HG03159 (cell line): Measurements from ENCODE around the gene DUSP7.

ENCODE experiments used
- ATAC-seq: cut with Tn5 transposase; IDR thresholded peaks from one replicate; pipeline ENCODE4 v1.9.1; 2021; ENCODE audit warnings: mild to moderate bottlenecking, moderate library complexity; ENCODE audit not compliant: unreplicated experiment

Gene DUSP7

DNA sequence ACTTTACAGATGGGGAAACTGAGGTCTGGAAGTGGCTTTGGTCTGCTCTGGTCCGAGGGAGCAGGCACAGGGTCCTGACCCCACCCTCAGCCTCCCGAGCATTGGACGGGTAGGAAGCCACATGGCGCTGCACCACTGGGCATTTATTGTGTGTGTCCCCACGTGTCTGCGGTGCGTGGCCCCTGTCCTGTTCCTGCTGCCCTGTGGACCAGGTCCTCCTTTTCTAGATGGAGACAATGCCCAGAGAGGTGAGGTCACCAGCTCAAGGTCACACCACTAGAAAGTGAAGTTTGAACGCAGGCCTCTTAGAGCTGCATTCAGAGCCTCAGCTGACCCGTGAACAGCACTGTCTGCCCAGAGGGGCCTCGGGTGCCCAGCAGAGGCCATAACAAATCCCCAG, 26.8 kb downstream of the DUSP7 start:
- ATAC-seq, result no peak

DNA sequence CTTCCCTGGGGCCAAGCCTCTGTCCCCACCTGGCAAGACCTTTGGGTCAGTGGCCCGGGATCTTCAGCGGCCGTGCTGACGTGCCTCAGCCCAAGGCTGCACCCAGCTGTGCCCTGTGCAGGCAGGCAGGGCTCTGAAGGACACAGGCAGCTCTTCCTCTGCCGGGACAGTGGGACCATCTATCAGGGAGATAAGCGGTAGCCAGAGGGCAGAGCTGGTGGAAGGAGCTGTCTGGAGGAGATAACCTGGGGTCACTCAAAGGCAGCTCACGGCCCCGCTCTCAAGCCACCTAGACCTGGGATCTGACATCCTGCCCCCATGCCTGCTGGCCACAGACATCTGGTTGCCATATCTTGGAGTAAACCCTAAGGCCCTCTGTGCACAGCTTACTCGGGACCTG, 27.3 kb downstream of the DUSP7 start:
- ATAC-seq, result no peak

DNA sequence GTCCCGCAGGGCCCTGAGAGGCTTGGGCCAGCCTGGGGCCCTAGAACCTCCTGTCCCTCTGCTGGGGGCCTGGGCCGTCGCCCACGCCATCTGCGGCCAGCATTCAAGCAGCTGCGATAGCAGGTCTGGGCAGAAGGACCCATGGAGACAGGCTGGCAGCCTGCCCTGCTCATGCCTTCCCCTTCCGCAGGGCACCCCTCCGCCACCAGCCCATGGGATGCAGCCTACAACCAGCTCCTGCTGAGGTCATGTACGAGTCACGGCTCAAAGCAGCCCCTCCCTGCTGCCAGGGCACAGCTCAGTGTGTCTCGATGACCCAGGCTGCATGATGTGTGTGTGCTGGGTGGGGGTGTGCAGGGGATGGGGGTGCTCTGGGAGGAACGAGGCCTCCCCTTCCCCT, 27.8 kb downstream of the DUSP7 start:
- no peak for ATAC-seq

DNA sequence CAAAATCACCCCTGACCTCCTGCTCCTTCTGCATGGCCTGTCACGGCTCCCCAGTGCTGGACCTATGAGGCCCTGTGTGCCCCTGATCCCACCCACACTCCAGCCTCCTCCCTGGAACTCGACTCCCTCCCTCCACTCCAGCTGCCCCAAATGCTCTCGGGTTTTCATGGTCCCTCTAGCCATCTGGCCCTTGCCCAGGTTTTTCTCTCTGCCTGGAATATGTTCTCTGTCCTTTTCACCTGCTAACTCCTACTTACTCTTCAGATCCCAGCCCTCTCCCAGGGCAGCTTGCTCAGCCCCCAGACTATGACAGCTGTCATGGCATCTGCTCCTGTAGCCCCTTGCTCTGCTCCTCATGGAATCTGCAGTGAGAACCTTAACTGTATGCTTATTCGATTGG, 30.3 kb downstream of the DUSP7 start:
- ATAC-seq, result no peak

DNA sequence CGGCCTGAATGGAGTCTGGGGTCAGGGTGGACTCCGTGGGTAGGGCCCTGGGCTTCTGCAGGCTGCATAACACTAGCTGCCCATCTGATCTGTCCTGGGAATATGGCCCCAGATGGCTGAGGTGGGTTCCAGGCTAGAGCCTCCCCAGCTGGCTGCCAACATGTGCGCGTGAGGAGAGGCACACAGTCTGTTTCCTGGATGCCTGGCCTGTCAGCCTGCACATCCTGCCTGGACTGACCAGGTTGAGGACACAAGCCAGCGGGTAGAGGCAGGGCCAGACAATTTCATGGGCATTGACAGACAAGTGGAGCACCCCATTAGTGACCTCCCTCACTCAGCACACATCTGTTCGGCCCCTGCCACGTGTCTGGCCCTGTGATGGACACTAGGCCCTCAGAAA, 30.9 kb downstream of the DUSP7 start:
- ATAC-seq, result no peak

DNA sequence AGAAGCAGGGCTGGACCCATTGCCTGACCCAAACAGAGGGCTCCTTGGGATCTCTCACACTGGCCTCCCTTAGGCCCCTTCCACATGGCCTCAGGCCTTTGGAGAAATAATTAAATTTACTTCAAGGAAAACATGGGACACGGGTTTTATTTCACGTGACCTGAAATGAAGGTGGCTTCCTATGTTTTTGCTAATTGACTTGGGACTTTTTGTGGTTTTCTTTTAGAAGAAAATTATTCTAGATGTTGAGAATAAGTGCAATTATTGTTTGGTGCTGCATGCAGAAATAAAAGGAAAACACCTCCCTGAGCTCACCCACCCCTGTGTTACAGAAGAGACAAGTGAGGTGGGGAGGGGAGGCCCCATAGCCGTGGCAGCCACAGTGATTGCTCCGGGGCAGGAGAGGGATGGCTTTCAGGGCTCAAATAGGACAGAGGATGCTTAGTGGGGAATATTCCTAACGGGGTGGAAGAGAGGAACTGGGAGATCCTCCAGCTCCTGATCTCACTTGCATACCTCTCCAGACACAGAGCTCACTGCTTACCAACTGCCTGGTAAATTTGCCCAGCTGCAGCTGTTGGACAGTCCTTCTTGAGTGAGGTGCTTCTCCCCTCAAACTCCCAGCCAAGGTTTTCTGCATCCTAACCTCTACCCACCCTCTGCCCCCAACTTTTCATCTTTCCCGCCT, 31.5 kb downstream of the DUSP7 start:
- ATAC-seq, result no peak

DNA sequence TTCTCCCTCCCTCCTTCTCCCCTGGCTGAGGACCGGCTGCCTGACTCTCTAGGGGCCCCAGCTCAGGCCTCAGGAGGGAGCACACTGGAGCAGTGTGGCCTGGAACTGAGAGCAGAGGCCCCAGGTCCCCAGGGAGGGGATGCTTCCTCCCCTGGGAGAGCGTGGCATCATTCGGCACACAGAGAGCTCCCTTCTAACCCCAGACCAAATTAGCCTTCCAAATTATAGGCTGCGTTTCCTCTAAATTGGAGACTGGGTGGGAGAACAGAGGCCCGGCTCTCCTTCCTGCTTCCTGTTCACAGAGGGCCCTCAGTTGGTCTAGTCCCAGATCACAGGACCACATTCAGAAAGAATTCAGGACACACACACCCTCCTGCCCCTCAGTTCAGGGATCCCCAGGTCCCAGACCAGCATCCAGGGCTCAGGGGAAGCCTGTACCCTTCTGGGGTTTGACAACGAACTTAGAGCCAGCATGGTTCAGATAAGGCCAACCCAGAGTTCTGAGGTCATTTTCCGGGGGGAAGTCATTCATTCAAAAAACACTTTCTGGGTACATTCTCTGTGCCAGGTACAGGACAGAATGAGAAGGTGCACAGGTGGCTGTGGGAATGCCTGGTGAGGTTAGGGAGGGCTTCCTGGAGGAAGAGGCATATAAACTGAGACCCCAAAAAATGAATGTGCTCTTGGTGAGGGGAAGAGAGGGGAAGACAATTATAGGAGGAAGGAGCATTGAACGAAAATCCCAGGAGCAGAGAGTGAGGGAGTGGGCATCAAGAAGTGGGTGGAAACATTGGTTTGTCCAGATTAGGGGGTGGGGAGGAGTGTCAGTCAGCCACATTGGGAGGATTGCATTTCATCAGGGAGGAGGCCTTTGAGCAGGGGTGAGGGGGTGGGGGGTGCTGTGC, 32.3 kb downstream of the DUSP7 start:
- ATAC-seq, result no peak

DNA sequence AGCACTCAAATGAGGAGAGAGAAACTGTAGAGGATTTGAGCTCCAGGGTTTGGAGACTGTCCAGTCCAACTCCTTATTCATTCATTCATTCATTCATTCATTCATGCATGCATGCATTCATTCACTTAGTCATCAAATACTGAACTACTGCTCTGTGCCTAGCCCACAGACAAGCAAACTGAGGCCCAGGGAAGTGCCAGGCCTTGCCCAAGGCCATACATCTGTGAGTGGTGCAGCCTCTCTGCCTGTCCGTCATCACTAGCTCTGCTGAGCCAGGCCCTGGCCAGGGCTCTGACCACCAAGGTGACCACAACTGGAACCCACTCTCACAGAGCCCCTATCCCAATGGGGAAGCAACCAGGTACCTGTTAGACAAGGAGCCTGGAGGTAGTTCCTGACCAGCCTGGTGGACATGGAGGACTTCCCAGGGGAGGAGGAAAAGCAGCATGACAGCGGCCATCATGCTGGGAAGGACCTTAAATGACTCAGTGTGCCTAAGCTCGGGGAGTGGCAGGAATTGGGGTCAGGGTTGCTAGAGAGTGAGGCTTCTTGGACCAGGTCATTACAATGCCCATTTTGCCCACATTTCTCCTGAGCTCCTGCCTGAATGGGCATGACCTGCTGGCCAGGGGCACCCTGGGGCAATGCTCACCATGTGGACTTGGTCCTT, 33.1 kb downstream of the DUSP7 start:
- no peak for ATAC-seq

DNA sequence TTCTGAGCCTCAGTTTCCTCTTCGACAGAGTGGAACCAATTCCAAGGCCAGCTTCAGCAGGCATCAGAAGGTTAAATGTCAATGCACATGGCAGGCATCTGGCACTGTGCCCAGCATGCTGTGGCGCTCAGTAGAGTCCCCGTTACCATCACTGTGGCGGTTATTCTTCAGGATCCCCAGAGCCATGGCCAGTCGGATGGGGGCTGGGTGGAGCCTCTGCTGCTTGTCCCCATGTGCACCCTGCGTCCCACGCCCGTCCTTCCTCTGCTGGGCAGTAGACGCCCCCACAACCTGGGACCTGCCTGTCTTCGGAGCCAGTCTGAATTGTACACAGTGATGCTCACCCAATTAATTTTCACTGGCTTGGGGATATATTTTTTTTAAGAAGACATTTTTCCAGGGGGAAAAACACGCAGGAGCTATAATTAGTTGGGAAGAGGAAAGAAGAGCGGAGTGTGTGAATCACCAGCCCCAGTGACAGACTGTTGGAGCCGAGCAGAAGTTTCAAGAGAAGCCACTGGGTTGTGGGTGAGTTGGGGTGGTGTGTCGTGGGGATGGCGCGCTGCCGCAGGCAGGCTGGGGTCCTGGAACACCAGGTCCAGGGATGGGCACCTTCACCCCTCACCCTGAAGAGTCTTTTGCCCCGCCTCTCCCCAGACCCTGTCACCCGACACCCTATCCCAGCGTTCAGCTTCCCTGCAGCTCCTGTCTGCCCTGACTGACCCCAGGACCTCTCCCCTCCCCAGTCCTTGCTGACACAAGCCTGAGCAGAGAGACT, 33.9 kb downstream of the DUSP7 start:
- ATAC-seq, result no peak

DNA sequence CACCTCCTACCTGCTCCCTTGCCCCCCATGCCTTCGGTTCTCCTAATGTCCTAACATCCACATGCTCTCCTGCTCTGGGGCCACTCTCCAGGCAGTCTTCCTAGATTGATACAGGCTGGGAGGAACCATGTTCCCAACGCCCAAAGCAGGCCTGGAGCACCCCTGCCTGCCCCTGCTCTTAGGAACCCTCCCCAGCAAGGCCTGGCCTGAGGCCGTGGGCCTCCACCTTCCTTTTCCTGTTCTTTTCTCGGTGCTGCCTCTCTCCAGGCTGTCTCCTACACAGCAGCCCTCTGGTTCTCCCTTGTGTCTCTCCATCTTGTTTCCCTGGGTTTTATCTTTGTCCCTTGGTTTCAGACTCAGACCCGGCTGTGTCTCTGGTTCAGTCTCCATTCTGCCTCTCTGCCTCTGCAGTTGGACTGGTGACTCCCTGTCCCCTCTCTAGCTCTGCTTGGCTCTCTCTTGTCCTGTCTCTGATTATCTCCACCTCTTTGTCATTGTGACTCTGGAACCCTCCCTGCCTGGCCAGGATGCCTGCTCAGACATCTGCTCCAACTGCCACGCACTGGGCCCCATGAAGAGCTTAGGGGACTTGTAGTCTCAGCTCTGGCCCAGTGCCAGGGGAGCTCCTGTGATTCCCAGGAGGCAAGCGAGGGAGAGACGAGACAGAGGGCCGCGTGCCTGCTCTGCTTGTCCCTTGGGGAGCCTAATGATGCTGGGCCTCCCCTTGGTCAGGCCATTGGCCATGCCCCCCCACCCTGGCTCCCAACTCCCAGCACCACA, 34.7 kb downstream of the DUSP7 start:
- ATAC-seq, result no peak

DNA sequence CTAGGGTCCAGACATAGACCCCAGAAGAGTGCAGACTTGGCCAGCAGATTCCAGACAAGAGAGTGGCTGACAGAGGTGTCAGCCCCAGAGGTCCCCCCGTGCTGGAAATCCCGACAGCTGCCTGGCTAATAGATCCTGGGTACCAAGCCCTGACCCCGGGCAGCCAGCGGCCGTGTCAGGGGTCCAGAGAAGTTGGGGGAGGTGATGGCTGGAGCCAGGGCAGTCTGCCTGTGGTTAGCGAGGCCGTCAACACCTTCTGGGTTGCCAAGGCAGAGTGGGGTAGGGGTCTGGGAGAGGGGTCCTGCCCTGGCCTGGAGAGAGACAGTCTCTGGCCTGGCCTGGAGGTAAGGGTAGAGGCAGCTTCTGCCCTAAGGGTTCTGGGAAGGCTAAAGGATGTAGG, 35.6 kb downstream of the DUSP7 start:
- no peak for ATAC-seq

DNA sequence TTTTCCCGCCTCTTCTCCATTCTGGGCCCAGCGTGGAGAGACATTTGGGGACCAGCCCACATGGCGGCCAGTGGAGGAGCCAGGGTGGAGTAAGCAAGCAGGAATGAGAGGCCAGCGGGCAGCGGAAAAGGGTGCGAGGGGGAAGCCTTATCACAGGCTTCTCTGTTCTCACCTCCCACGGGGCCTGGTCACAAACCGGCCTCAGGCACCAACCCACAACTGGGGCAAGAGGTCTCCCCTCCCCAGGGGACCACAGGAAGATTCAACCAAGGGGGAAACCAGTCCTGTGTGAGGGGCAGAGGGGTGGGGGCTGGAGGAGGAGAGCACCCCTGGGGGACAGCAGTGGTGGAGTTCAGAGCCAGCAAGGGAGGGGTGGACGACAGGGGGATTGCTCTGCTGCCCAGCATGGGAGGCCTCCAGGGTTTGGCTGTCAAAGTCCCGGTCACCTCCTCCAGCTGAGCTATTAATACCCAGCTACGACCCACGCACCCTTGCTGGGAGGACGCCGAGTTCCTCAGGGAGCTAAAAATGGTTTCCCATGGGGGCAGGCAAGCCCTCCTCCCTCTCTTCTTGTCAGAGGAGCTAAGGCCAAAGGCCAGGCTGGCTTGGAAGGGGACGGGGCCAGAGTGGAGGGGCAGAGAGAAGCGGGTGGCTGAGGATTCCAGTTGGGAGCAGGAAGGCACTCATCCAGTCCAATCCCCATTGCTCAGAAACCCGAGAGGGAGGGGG, 36.9 kb downstream of the DUSP7 start:
- ATAC-seq, result no peak

DNA sequence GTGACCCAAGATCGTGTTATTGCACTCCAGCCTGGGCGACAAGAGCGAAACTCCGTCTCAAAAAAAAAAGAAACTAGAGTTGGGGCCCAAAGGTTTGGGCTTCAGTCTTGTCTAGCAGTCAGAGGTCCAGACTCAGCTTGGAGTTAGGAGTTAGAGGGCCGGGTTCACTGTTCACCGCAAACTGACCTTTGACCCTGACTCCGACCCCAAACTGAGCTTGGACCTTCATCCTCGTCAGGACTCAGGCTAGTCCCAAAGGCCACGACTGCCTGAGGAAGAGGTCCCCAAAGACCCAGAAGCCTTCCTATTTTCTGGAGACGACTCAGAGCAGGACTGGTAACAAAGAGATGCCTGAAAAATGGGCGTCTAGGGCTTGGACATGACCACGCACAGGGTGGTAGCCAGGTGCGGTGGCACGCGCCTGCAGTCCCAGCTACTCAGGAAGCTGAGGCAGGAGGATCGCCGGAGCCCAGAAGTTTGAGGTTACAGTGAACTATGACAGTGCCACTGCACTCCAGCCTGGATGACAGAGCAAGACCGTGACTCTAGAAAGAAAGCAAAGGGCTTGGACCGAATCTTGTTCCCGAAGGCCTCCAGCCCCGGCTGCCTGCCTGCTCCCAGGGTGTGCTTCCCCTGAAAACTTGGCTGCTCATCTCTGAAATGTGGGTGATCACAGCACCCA, 37.9 kb downstream of the DUSP7 start:
- no peak for ATAC-seq

DNA sequence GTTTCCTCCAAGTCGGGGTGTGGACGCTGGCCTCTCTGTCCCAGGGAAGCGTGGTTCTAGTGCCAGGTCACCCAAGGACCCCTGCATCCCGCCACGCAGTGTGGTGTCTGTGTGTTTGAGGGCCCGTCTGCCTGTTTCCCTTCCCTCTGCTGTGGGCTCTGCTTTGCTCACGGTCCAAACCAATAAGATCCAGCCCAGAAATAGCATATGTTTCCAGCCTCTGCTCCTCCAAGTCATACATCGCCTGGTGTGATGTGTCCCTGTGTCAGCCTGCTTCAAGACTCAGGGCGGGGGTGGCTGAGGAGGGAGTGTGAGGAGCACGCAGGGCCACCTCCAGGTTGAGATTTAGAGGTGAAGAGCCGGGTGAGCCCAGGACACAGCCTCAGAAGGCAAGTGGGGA, 38.8 kb downstream of the DUSP7 start:
- ATAC-seq, result no peak

DNA sequence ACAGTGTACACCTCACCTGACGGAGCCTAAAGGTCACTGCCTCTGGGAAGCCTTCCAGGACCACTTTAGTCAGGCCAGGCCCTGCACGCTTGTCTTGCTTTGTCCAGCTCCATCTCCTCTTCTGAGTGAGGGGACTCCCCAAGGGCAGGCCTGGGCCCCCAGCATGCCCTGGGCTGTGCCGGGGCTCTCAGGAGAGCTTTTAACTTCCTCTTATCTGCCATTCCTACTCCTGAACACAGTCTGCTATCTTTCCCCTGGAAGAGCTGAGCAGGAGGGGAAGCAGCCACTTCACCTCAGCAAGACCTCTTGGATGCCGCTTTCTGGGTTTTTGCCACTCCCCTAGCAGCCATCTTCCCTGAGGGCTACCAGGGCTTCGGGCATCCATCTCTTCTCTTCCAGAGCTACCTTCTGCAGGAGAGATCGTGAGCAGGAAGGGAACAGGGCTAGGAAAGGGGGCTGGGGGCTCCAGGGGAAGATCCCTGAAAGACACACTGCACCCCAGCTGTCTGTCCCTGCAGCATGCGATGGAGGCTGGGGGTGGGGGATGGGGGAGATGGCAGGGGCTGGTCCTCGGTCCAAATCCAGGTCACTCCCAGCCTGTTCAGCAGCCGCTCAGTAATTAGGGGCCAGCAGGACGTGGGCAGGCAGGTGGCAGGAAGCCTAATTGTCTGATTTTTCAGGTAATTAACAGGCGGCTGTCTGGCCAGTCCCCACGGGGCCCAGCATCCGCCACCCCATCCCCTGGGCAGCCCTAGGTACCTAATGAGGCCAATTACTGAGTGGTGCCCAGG, 40.7 kb downstream of the DUSP7 start:
- ATAC-seq, result no peak

DNA sequence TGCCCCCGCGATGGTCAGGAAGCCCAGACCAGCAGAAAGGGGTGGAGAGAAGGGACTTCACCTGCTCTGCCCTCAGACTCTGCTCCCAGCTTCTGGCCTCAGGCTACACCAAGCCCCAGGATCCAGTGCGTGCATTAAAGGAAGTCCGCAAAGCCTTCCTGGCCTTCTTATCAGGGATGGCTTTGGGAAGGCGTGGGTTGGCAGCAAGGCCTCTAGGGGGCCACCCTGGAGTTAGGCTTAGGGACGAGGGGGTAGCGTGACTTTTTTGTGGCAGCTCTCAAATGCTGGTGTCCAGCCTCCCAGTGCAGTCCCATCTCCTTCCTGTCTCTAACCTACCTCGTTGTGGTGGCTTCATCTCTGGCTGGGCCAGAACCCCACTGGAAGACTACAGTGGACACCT, 41.8 kb downstream of the DUSP7 start:
- ATAC-seq, result no peak

DNA sequence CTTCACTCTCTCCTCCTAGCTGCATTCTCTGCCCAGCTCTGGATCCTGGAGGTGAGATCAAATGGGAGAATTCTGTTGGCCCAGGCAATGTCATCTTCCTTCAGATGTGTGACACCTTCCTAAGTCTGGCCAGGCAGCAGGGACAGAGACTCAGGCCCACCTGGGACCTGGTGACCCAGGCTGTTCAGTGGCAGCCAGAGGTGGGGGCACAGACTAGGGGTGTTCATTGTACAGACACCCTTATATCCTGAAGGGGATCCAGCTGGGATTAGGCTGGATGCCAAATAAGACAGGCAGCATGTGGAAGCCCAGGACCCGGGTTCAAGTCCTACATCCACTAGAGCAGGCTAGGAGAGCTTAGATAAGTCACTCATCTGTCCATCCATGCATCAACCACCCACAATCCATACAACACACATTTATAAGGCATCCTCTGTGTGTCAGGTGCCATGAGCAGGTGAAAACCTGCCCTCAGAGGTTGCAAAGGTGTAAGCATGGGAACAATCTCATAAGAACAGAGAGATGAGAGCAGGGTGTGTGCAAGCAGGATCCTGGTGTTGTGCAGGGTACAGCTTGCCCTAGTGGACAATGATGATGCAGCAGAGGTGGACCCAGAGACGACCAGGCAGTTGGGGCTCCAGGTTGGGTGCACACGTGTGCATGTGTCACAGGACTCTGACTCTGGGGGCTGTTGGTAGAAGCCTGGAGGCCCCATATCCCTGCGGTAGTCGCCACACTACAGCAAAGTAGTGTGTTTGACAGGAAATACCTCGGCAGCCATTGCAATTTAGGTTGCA, 42.4 kb downstream of the DUSP7 start:
- ATAC-seq, result no peak

DNA sequence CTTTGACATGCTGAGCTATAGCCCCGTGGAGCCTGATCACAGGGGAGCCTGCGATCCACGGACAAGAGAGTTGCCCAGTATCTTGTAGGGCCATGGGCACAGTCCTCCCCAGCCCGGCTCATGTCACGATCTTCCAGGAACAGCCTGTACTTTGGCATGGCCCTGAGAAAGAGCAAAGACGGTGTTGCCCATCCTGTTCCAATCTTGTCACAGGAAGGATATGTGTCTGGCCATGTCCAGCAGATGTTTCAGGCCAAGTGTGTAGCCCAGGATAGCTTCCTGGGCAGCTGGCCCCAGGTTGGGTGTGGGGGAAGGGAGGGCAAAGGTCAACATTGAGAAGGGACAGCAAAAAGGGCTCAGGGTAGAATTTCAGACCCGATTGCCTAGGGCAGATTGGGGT, 43.7 kb downstream of the DUSP7 start:
- no peak for ATAC-seq
